ENCODE results near the gene CCAR1. TPM values are rescaled to one million over a fixed set of nuclear protein-coding genes. Genes with fewer than 3 reads are reported as not detected.

The CCAR1 gene
- total RNA-seq, 1 experiment from 2014 or later, result 84.4 TPM

- RAD21 ChIA-PET (ENCODE audit: low non-redundant PET in 1 of 2, low total read pairs in 2 of 2, uncharacterized antibody in 2 of 2, unreplicated experiment in 2 of 2), result no interaction called here
- BruUV-seq (replicated peaks), result no TSS peak
- no peak overlapping the region for H3K4me3 ChIP-seq (replicated peaks in 1 of 2; ENCODE audit: low read depth in 1 of 2, low read length in 2 of 2)
- H3K4me2 ChIP-seq (ENCODE audit: low read length), result no peak overlapping the region
- ATAC-seq, result no peak
- no peaks in the 10 kb centered on the region for H3K36me3 ChIP-seq (ENCODE audit: control insufficient read depth in 1 of 2, insufficient read depth in 2 of 2, low read length in 2 of 2)
- H3K9me2 ChIP-seq (ENCODE audit: insufficient read depth), result no peaks in the 10 kb centered on the region
- peaks cover 5 to 16% of the 10 kb centered on the region in 2 experiments for H3K4me1 ChIP-seq (ENCODE audit: control insufficient read depth in 1 of 2, insufficient read depth in 2 of 2, low read length in 2 of 2)
- no peaks in the 10 kb centered on the region for H3K9me3 ChIP-seq (ENCODE audit: control insufficient read depth in 1 of 2, insufficient read depth in 1 of 2, low read depth in 1 of 2, low read length in 2 of 2)
- POLR2A ChIA-PET, result no interaction called here
- H3K27me3 ChIP-seq (ENCODE audit: insufficient read depth, low read length), result no peaks in the 10 kb centered on the region
- TF ChIP-seq CEBPB (IDR thresholded peaks at IDR 0.05; ENCODE audit: low read depth) (no peak), SIN3A (IDR thresholded peaks at IDR 0.05; ENCODE audit: low read depth) (no peak), ELF1 (IDR thresholded peaks at IDR 0.05; ENCODE audit: borderline replicate concordance, low read depth) (no peak), CBX3 (IDR thresholded peaks at IDR 0.05; ENCODE audit: low read depth) (no peak), ZNF274 (IDR thresholded peaks at IDR 0.05; ENCODE audit: low read depth, low read length) (no peak), POLR2AphosphoS5 (IDR thresholded peaks at IDR 0.05; ENCODE audit: low read depth, low read length) (no peak), RAD21 (IDR thresholded peaks at IDR 0.05; ENCODE audit: low read depth) (no peak), EZH2phosphoT487 (IDR thresholded peaks at IDR 0.05; ENCODE audit: borderline replicate concordance) (no peak)
- TF ChIP-seq, protein P1, sequence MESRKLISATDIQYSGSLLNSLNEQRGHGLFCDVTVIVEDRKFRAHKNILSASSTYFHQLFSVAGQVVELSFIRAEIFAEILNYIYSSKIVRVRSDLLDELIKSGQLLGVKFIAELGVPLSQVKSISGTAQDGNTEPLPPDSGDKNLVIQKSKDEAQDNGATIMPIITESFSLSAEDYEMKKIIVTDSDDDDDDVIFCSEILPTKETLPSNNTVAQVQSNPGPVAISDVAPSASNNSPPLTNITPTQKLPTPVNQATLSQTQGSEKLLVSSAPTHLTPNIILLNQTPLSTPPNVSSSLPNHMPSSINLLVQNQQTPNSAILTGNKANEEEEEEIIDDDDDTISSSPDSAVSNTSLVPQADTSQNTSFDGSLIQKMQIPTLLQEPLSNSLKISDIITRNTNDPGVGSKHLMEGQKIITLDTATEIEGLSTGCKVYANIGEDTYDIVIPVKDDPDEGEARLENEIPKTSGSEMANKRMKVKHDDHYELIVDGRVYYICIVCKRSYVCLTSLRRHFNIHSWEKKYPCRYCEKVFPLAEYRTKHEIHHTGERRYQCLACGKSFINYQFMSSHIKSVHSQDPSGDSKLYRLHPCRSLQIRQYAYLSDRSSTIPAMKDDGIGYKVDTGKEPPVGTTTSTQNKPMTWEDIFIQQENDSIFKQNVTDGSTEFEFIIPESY (IDR thresholded peaks at IDR 0.05; ENCODE audit: extremely low read depth, insufficient replicate concordance, low read length), result no peak
- TF ChIP-seq, protein P2, sequence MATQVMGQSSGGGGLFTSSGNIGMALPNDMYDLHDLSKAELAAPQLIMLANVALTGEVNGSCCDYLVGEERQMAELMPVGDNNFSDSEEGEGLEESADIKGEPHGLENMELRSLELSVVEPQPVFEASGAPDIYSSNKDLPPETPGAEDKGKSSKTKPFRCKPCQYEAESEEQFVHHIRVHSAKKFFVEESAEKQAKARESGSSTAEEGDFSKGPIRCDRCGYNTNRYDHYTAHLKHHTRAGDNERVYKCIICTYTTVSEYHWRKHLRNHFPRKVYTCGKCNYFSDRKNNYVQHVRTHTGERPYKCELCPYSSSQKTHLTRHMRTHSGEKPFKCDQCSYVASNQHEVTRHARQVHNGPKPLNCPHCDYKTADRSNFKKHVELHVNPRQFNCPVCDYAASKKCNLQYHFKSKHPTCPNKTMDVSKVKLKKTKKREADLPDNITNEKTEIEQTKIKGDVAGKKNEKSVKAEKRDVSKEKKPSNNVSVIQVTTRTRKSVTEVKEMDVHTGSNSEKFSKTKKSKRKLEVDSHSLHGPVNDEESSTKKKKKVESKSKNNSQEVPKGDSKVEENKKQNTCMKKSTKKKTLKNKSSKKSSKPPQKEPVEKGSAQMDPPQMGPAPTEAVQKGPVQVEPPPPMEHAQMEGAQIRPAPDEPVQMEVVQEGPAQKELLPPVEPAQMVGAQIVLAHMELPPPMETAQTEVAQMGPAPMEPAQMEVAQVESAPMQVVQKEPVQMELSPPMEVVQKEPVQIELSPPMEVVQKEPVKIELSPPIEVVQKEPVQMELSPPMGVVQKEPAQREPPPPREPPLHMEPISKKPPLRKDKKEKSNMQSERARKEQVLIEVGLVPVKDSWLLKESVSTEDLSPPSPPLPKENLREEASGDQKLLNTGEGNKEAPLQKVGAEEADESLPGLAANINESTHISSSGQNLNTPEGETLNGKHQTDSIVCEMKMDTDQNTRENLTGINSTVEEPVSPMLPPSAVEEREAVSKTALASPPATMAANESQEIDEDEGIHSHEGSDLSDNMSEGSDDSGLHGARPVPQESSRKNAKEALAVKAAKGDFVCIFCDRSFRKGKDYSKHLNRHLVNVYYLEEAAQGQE (IDR thresholded peaks at IDR 0.05; ENCODE audit: low read depth), result no peak
- H3K27ac ChIP-seq (ENCODE audit: low read depth, low read length), result no peak overlapping the region
- no peaks in the 10 kb centered on the region for H4K20me1 ChIP-seq (ENCODE audit: insufficient read depth)
- no peak overlapping the region for H3K9ac ChIP-seq (ENCODE audit: low read length)
- H3K79me2 ChIP-seq (ENCODE audit: insufficient read depth, low read length), result no peaks in the 10 kb centered on the region
- intact Hi-C loops (cut with micrococcal nuclease), result no loop called here
- H2AFZ ChIP-seq (ENCODE audit: low read depth, low read length, poor library complexity, severe bottlenecking), result no peak overlapping the region
- no peak for DNase-seq (ENCODE audit: low read depth, low spot score)
- CTCF ChIA-PET, result no interaction called here
Measured at GRCh38 chr10:68829952-68830351, 108.9 kb downstream of the CCAR1 start.
